Osteocyte (in vitro differentiated cells): ENCODE results near the gene AKIRIN1. TPM values are rescaled to one million over a fixed set of nuclear protein-coding genes. Genes with fewer than 3 reads are reported as not detected.

Experiments used
- DNase-seq: peaks from one replicate; pipeline ENCODE4 v3.0.0; 2021; ENCODE audit warnings: mixed read lengths; ENCODE audit not compliant: unreplicated experiment; ENCODE audit errors: extremely low spot score
- H3K27ac Mint-ChIP-seq: one replicate; pipeline ENCODE4 v1.8.0; 2021; ENCODE audit warnings: mild to moderate bottlenecking, mixed read lengths; ENCODE audit not compliant: unreplicated experiment
- H3K27me3 Mint-ChIP-seq: one replicate; pipeline ENCODE4 v1.8.0; 2021; ENCODE audit warnings: mixed read lengths; ENCODE audit not compliant: unreplicated experiment
- H3K36me3 Mint-ChIP-seq: one replicate; pipeline ENCODE4 v1.8.0; 2021; ENCODE audit warnings: mixed read lengths; ENCODE audit not compliant: unreplicated experiment
- H3K4me1 Mint-ChIP-seq: one replicate; pipeline ENCODE4 v1.8.0; 2021; ENCODE audit warnings: mixed read lengths; ENCODE audit not compliant: unreplicated experiment
- H3K4me3 Mint-ChIP-seq: one replicate; pipeline ENCODE4 v1.8.0; 2021; ENCODE audit warnings: mild to moderate bottlenecking, moderate library complexity, mixed read lengths; ENCODE audit not compliant: unreplicated experiment
- H3K9me3 Mint-ChIP-seq: one replicate; pipeline ENCODE4 v1.8.0; 2021; ENCODE audit warnings: mixed read lengths; ENCODE audit not compliant: unreplicated experiment
- CTCF ChIP-seq: fragments of 200-600 bp; sonication (generic); IDR thresholded peaks from 2 replicates; pipeline ENCODE4 v1.5.0; 2021; ENCODE audit warnings: antibody characterized with exemption, mild to moderate bottlenecking, moderate library complexity
- total RNA-seq: library from RNA; stranded (reverse); gene quantifications from 2 replicates; pipeline ENCODE4 v1.2.1, GENCODE V29; 2021

The AKIRIN1 gene
- total RNA-seq, 1 donor from 2014 or later, result 42.7 TPM

GRCh38 chr1:38997034-38997900 lies 6.2 kb downstream of the AKIRIN1 start:
- Mint-ChIP-seq H3K4me3 (no peak overlapping the region), H3K4me1 (peaks cover 33% of the 10 kb centered on the region), H3K27me3 (no peaks in the 10 kb centered on the region), H3K36me3 (peaks cover 38% of the 10 kb centered on the region), H3K9me3 (no peaks in the 10 kb centered on the region), H3K27ac (peak overlapping the region; percentile 64)
- DNase-seq, result no peak
- TF ChIP-seq CTCF, result no peak

- Mint-ChIP-seq H3K4me1 (peaks cover 30% of the 10 kb centered on the region), H3K27me3 (no peaks in the 10 kb centered on the region), H3K27ac (peak overlapping the region; percentile 64), H3K36me3 (peaks cover 41% of the 10 kb centered on the region), H3K4me3 (no peak overlapping the region), H3K9me3 (no peaks in the 10 kb centered on the region)
- no peak for TF ChIP-seq CTCF
- DNase-seq, result no peak
Observed at GRCh38 chr1:38997901-38998190, 6.8 kb downstream of the AKIRIN1 start.

- H3K27me3 Mint-ChIP-seq, result no peaks in the 10 kb centered on the region
- DNase-seq, result no peak
- H3K4me1 Mint-ChIP-seq, result peaks cover 17% of the 10 kb centered on the region
- H3K4me3 Mint-ChIP-seq, result no peak overlapping the region
- H3K9me3 Mint-ChIP-seq, result no peaks in the 10 kb centered on the region
- TF ChIP-seq CTCF, result no peak
- H3K27ac Mint-ChIP-seq, result no peak overlapping the region
- peaks cover 61% of the 10 kb centered on the region for H3K36me3 Mint-ChIP-seq
Observed at GRCh38 chr1:39001516-39002421, 10.7 kb downstream of the AKIRIN1 start.

GRCh38 chr1:39003281-39003680 lies 12.2 kb downstream of the AKIRIN1 start:
- peaks cover 60% of the 10 kb centered on the region for H3K36me3 Mint-ChIP-seq
- H3K27me3 Mint-ChIP-seq, result no peaks in the 10 kb centered on the region
- H3K4me3 Mint-ChIP-seq, result no peak overlapping the region
- no peak for DNase-seq
- no peak overlapping the region for H3K27ac Mint-ChIP-seq
- H3K9me3 Mint-ChIP-seq, result no peaks in the 10 kb centered on the region
- H3K4me1 Mint-ChIP-seq, result peaks cover 5% of the 10 kb centered on the region
- TF ChIP-seq CTCF, result no peak

GRCh38 chr1:39003794-39004193 lies 12.7 kb downstream of the AKIRIN1 start:
- no peak for TF ChIP-seq CTCF
- DNase-seq, result no peak
- Mint-ChIP-seq H3K27ac (no peak overlapping the region), H3K27me3 (no peaks in the 10 kb centered on the region), H3K36me3 (peaks cover 62% of the 10 kb centered on the region), H3K4me1 (peaks cover 5% of the 10 kb centered on the region), H3K4me3 (no peak overlapping the region), H3K9me3 (no peaks in the 10 kb centered on the region)
